A549 (cell line): ENCODE data around the gene TAF4. TPM values are rescaled to one million over a fixed set of nuclear protein-coding genes. Genes with fewer than 3 reads are reported as not detected.

ENCODE experiments used
- ATAC-seq, 2 experiments: fragments of 200-7000 bp in 1 of 2; fragments of >200 bp in 1 of 2; cut with Nextera tagmentation in 1 of 2; cut with Tn5 transposase in 1 of 2; 3 replicates each; pipeline versions ENCODE4 v1.8.0 to v1.9.1; 2018 to 2020; ENCODE audit warnings: mild to moderate bottlenecking in 1 of 2, moderate library complexity in 1 of 2
- CTCF ChIA-PET: fragments of 300-600 bp; sonication (Branson Sonifier 250); formaldehyde crosslinking; extraction: SDS; loops from one replicate; lab custom pipeline; 2021; ENCODE audit warnings: antibody characterized with exemption, inconsistent platforms; lab: Yijun Ruan, JAX
- POLR2A ChIA-PET: fragments of 350-600 bp; formaldehyde crosslinking; extraction: SDS; loops from one replicate; lab custom pipeline; 2021; ENCODE audit warnings: antibody characterized with exemption, inconsistent platforms; lab: Yijun Ruan, JAX
- DNase-seq, 2 experiments: peaks; one replicate each; pipeline versions ENCODE4 v3.0.0 to v3.0.0-alpha.2; 2011 to 2016; ENCODE audit warnings: low read depth in 1 of 2, low spot score in 1 of 2
- FAIRE-seq: peaks from 2 replicates; lab custom pipeline; 2011; peaks lifted over from hg19 to GRCh38; lab: Jason Lieb, UNC
- H3K27ac ChIP-seq, 2 experiments: fragments of >200 bp; sonication (Bioruptor Twin); formaldehyde crosslinking; 3 replicates each; pipeline ENCODE4 v1.5.1; 2016 to 2017
- H3K4me1 ChIP-seq: fragments of >200 bp; sonication (Bioruptor Twin); formaldehyde crosslinking; 3 replicates; pipeline ENCODE4 v1.6.1; 2016
- H3K4me2 ChIP-seq: fragments of >200 bp; sonication (Bioruptor Twin); formaldehyde crosslinking; 3 replicates; pipeline ENCODE4 v1.6.1; 2016
- H3K4me3 ChIP-seq: fragments of >200 bp; sonication (Bioruptor Twin); formaldehyde crosslinking; 3 replicates; pipeline ENCODE4 v1.5.1; 2016
- H3K9me3 ChIP-seq: fragments of >200 bp; sonication (Bioruptor Twin); formaldehyde crosslinking; 3 replicates; pipeline ENCODE4 v1.6.1; 2016
- BHLHE40 ChIP-seq: IDR thresholded peaks from 2 replicates; pipeline ENCODE4 v1.6.1; 2012; ENCODE audit warnings: low read depth, low read length, inconsistent platforms
- CBX2 ChIP-seq: fragments of 200-600 bp; sonication (generic); IDR thresholded peaks from 2 replicates; pipeline ENCODE4 v1.6.1; 2016; ENCODE audit warnings: low read depth, mild to moderate bottlenecking, borderline replicate concordance
- CTCF ChIP-seq: fragments of >200 bp; sonication (Bioruptor Twin); formaldehyde crosslinking; IDR thresholded peaks from 3 replicates; pipeline ENCODE4 v1.5.1; 2016
- E2F6 ChIP-seq: IDR thresholded peaks from 2 replicates; pipeline ENCODE4 v1.6.1; 2012; ENCODE audit warnings: low read depth, borderline replicate concordance
- EHMT2 ChIP-seq: fragments of 200-600 bp; sonication (generic); IDR thresholded peaks from 2 replicates; pipeline ENCODE4 v1.6.1; 2016; ENCODE audit warnings: antibody characterized with exemption, low read depth, mild to moderate bottlenecking, moderate library complexity
- ELK1 ChIP-seq: fragments of 150-350 bp; IDR thresholded peaks from 2 replicates; pipeline ENCODE4 v1.6.1; 2014; ENCODE audit warnings: low read depth, mild to moderate bottlenecking, low read length
- EP300 ChIP-seq, 2 experiments: fragments of >200 bp; sonication (Bioruptor Twin); formaldehyde crosslinking; IDR thresholded peaks; 2 replicates in 1 of 2; 3 replicates in 1 of 2; pipeline ENCODE4 v1.6.1; 2016 to 2017
- ESRRA ChIP-seq: fragments of 150-350 bp; IDR thresholded peaks from 2 replicates; pipeline ENCODE4 v1.6.1; 2014; ENCODE audit warnings: mild to moderate bottlenecking, low read length, borderline replicate concordance
- FOSB ChIP-seq: fragments of 250-450 bp; sonication (Bioruptor Pico); IDR thresholded peaks from 2 replicates; pipeline ENCODE4 v1.5.0; 2020; ENCODE audit warnings: mild to moderate bottlenecking, moderate library complexity
- FOSL2 ChIP-seq, 2 experiments: fragments of 450-650 bp in 1 of 2; fragments of >200 bp in 1 of 2; sonication (Bioruptor Twin) in 1 of 2; formaldehyde crosslinking; IDR thresholded peaks; 2 replicates each; pipeline versions ENCODE4 v1.5.0 to v1.6.1; 2016 to 2020; ENCODE audit warnings: mild to moderate bottlenecking in 1 of 2, moderate library complexity in 1 of 2
- GATA3 ChIP-seq: IDR thresholded peaks from 2 replicates; pipeline ENCODE4 v1.6.1; 2012; ENCODE audit warnings: borderline replicate concordance
- HES2 ChIP-seq: fragments of >200 bp; sonication (Bioruptor Twin); formaldehyde crosslinking; IDR thresholded peaks from 2 replicates; pipeline ENCODE4 v1.6.1; 2016
- HOXB13 ChIP-seq: fragments of 250-450 bp; sonication (Bioruptor Pico); IDR thresholded peaks from 2 replicates; pipeline ENCODE4 v1.5.0; 2020; ENCODE audit warnings: low read depth, mild to moderate bottlenecking, moderate library complexity
- HOXB5 ChIP-seq: fragments of 250-450 bp; sonication (Bioruptor Pico); IDR thresholded peaks from 2 replicates; pipeline ENCODE4 v1.5.0; 2020; ENCODE audit warnings: mild to moderate bottlenecking, moderate library complexity
- JUN ChIP-seq, 2 experiments: fragments of >200 bp; sonication (Bioruptor Twin); formaldehyde crosslinking; IDR thresholded peaks; 2 replicates in 1 of 2; 3 replicates in 1 of 2; pipeline ENCODE4 v1.6.1; 2016 to 2017
- JUNB ChIP-seq: fragments of >200 bp; sonication (Bioruptor Twin); formaldehyde crosslinking; IDR thresholded peaks from 2 replicates; pipeline ENCODE4 v1.6.1; 2016
- KDM1A ChIP-seq: fragments of 200-600 bp; sonication (generic); IDR thresholded peaks from 2 replicates; pipeline ENCODE4 v1.6.1; 2016; ENCODE audit warnings: low read depth, mild to moderate bottlenecking
- KDM5A ChIP-seq: fragments of 200-600 bp; sonication (generic); IDR thresholded peaks from 2 replicates; pipeline ENCODE4 v1.6.1; 2016; ENCODE audit warnings: antibody characterized with exemption, mild to moderate bottlenecking
- MAFK ChIP-seq: fragments of 450-650 bp; IDR thresholded peaks from 2 replicates; pipeline ENCODE4 v1.6.1; 2014; ENCODE audit not compliant: partially characterized antibody
- MAX ChIP-seq: IDR thresholded peaks from 2 replicates; pipeline ENCODE4 v1.6.1; 2012
- MYC ChIP-seq: IDR thresholded peaks from 2 replicates; pipeline ENCODE4 v1.6.1; 2012; ENCODE audit warnings: mild to moderate bottlenecking, inconsistent platforms, low read length, improper control_type of control experiment, borderline replicate concordance
- NFE2L2 ChIP-seq: fragments of 150-350 bp; conservative IDR thresholded peaks from 2 replicates; pipeline ENCODE4 v1.6.1; 2014; ENCODE audit warnings: low read length
- NR3C1 ChIP-seq: fragments of >200 bp; sonication (Bioruptor Twin); formaldehyde crosslinking; IDR thresholded peaks from 3 replicates; pipeline ENCODE4 v1.6.1; 2017
- POLR2A ChIP-seq: IDR thresholded peaks from 2 replicates; pipeline ENCODE4 v1.6.1; 2012; ENCODE audit warnings: mild to moderate bottlenecking, low read length
- POLR2AphosphoS2 ChIP-seq: conservative IDR thresholded peaks from 2 replicates; pipeline ENCODE4 v1.6.1; 2012; ENCODE audit warnings: low read length, improper control_type of control experiment, inconsistent platforms
- RCOR1 ChIP-seq: fragments of 150-350 bp; IDR thresholded peaks from 2 replicates; pipeline ENCODE4 v1.6.1; 2014; ENCODE audit warnings: antibody characterized with exemption, low read length, low read depth
- SMC3 ChIP-seq: fragments of >200 bp; sonication (Bioruptor Twin); formaldehyde crosslinking; IDR thresholded peaks from 3 replicates; pipeline ENCODE4 v1.6.1; 2018; ENCODE audit warnings: inconsistent platforms
- TFCP2L1 ChIP-seq: fragments of 250-450 bp; sonication (Bioruptor Pico); IDR thresholded peaks from 2 replicates; pipeline ENCODE4 v1.5.0; 2021; ENCODE audit warnings: mild to moderate bottlenecking
- USF2 ChIP-seq: fragments of 450-650 bp; IDR thresholded peaks from 2 replicates; pipeline ENCODE4 v1.6.1; 2014; ENCODE audit warnings: antibody characterized with exemption
- ZNF302 ChIP-seq: fragments of 250-450 bp; sonication (Bioruptor Pico); IDR thresholded peaks from 2 replicates; pipeline ENCODE4 v1.9.0; 2021; ENCODE audit warnings: inconsistent platforms, mild to moderate bottlenecking, moderate library complexity
- WGBS: methylation state at CpG from one replicate; pipeline ENCODE4 v1.1.6; 2017; ENCODE audit errors: missing lambda C conversion rate; 5-methylcytosine and 5-hydroxymethylcytosine counted together
- polyA plus RNA-seq, 4 experiments: library from polyadenylated mRNA; depleted of rRNA in 3 of 4; stranded (reverse); fragments of >200 nt; fragmentation: RNase III in 1 of 4; extraction: RNeasy Plus Mini Kit Qiagen cat#74134 plus additional on column Dnase treatment in 1 of 4; gene quantifications; 2 replicates in 3 of 4; 3 replicates in 1 of 4; pipeline ENCODE4 v1.2.3, GENCODE V29; 2011 to 2017

TAF4 gene
- polyA plus RNA-seq, 2 of the 4 experiments (the other 2 are of a cell fraction) = 6.1 to 11.0 TPM

- TF ChIP-seq RCOR1 (0 out of 2 replicates have a peak, but pooled peaks have one; percentile 37), JUN (IDR thresholded peaks at IDR 0.05) (peak; percentile 48 to 54; a peak in 2 of 5 replicates), NFE2L2 (0 out of 2 replicates have a peak, but pooled peaks have one; percentile 28), HOXB5 (CRISPR knock-in tag) (no peak), GATA3 (peak; percentile 69; the same call in 1 of the 2 replicates), JUNB (peak; percentile 86), SMC3 (no peak), NR3C1 (no peak), FOSL2 (IDR thresholded peaks at IDR 0.05) (peak; percentile 89), FOSL2 (CRISPR knock-in tag; IDR thresholded peaks at IDR 0.05) (peak; percentile 100), MAFK (peak; percentile 39), POLR2AphosphoS2 (no peak), FOSB (no peak), BHLHE40 (no peak), USF2 (no peak), ZNF302 (no peak), POLR2A (no peak), KDM1A (no peak), CBX2 (no peak), EP300 (IDR thresholded peaks at IDR 0.05) (0 out of 5 replicates have a peak, but pooled peaks of 1 of the 2 experiments have one; percentile 17), KDM5A (no peak), MAX (peak; percentile 58), E2F6 (no peak)
- H3K4me3 ChIP-seq = no peak overlapping the region
- peaks cover 35% of the 10 kb centered on the region; the same call in 2 of the 3 replicates for H3K9me3 ChIP-seq
- 5% methylated on average over 15 of the region's 15 CpGs for WGBS
- ATAC-seq (peak; percentile 94 to 97), FAIRE-seq (no peak), DNase-seq (peak; percentile 92 to 94)
- H3K27ac ChIP-seq = peak overlapping the region in 1 of 2 experiments; percentile 15; a peak in 1 of 6 replicates
- ChIA-PET CTCF (interaction anchor here (0.6 to 1.2 kb wide), 4 partner anchors 16 to 30 kb away, joined by 3 to 4 read pairs (median 4); no protein-coding TSS in a partner anchor), POLR2A (no interaction called here)
- H3K4me2 ChIP-seq = peak overlapping the region; percentile 54
- H3K4me1 ChIP-seq = peaks cover 22% of the 10 kb centered on the region
Measured at GRCh38 chr20:62088258-62089127, 22.8 kb upstream of the TAF4 start.

GRCh38 chr20:62087632-62088031, 22.0 kb upstream of the TAF4 start:
- Histone ChIP-seq H3K4me3 (no peak overlapping the region), H3K4me2 (peak overlapping the region; percentile 54; the same call in 2 of the 3 replicates), H3K9me3 (peaks cover 35% of the 10 kb centered on the region; the same call in 2 of the 3 replicates), H3K4me1 (peaks cover 22% of the 10 kb centered on the region), H3K27ac (no peak overlapping the region)
- ATAC-seq (no peak), DNase-seq (no peak), FAIRE-seq (no peak)
- 75% methylated on average over 17 of the region's 17 CpGs for WGBS
- ChIA-PET CTCF (interaction anchor here (1.2 kb wide), 1 partner anchor 25 kb away, joined by 4 read pairs; no protein-coding TSS in a partner anchor), POLR2A (no interaction called here)
- TF ChIP-seq HOXB13 (CRISPR knock-in tag) (no peak), MAX (no peak), MYC (no peak), ESRRA (no peak), KDM1A (no peak), HES2 (no peak), HOXB5 (CRISPR knock-in tag) (no peak), ELK1 (no peak), FOSL2 (IDR thresholded peaks at IDR 0.05) (no peak), FOSL2 (CRISPR knock-in tag; IDR thresholded peaks at IDR 0.05) (no peak), USF2 (no peak), CBX2 (no peak), CTCF (no peak), EHMT2 (no peak), TFCP2L1 (no peak)
